GM19395 (cell line): ENCODE measurements around the gene PDZD2.

Experiments
- ATAC-seq: cut with Tn5 transposase; IDR thresholded peaks from one replicate; pipeline ENCODE4 v1.9.1; 2021; ENCODE audit warnings: mild to moderate bottlenecking, moderate library complexity; ENCODE audit not compliant: unreplicated experiment

PDZD2 gene

GRCh38 chr5:31911291-31912265 is 272.6 kb downstream of the PDZD2 start:
- ATAC-seq: no peak

GRCh38 chr5:31913808-31914207 is 274.9 kb downstream of the PDZD2 start:
- ATAC-seq: no peak

GRCh38 chr5:31916327-31916726 is 277.4 kb downstream of the PDZD2 start:
- ATAC-seq: no peak

GRCh38 chr5:31918739-31919138 is 279.8 kb downstream of the PDZD2 start:
- ATAC-seq: no peak

GRCh38 chr5:31921852-31922305 is 282.9 kb downstream of the PDZD2 start:
- ATAC-seq: no peak

- no peak for ATAC-seq
Measured at GRCh38 chr5:31924005-31924404, 285.1 kb downstream of the PDZD2 start.

GRCh38 chr5:31931874-31932273 is 292.9 kb downstream of the PDZD2 start:
- ATAC-seq: no peak

- ATAC-seq: no peak
Measured at GRCh38 chr5:31934156-31934555, 295.2 kb downstream of the PDZD2 start.

GRCh38 chr5:31935496-31936369 is 296.8 kb downstream of the PDZD2 start:
- ATAC-seq: no peak

GRCh38 chr5:31936683-31937082 is 297.8 kb downstream of the PDZD2 start:
- no peak for ATAC-seq

GRCh38 chr5:31937226-31937625 is 298.3 kb downstream of the PDZD2 start:
- ATAC-seq: no peak

- no peak for ATAC-seq
Measured at GRCh38 chr5:31937703-31938102, 298.8 kb downstream of the PDZD2 start.

GRCh38 chr5:31939151-31939550 is 300.2 kb downstream of the PDZD2 start:
- ATAC-seq: no peak

GRCh38 chr5:31941151-31941755 is 302.3 kb downstream of the PDZD2 start:
- no peak for ATAC-seq

GRCh38 chr5:31942546-31942945 is 303.6 kb downstream of the PDZD2 start:
- no peak for ATAC-seq

- ATAC-seq: no peak
Measured at GRCh38 chr5:31944684-31945445, 305.9 kb downstream of the PDZD2 start.

- ATAC-seq: no peak
Measured at GRCh38 chr5:31948006-31948405, 309.1 kb downstream of the PDZD2 start.

GRCh38 chr5:31952067-31952466 is 313.1 kb downstream of the PDZD2 start:
- ATAC-seq: no peak

GRCh38 chr5:31954091-31954490 is 315.2 kb downstream of the PDZD2 start:
- no peak for ATAC-seq

- ATAC-seq: no peak
Measured at GRCh38 chr5:31957151-31957550, 318.2 kb downstream of the PDZD2 start.
